HG03139 (cell line): Measurements from ENCODE around the gene IGFBP6.

Experiments
- ATAC-seq: cut with Tn5 transposase; IDR thresholded peaks from one replicate; pipeline ENCODE4 v1.9.1; 2021; ENCODE audit not compliant: unreplicated experiment

Gene IGFBP6, protein sequence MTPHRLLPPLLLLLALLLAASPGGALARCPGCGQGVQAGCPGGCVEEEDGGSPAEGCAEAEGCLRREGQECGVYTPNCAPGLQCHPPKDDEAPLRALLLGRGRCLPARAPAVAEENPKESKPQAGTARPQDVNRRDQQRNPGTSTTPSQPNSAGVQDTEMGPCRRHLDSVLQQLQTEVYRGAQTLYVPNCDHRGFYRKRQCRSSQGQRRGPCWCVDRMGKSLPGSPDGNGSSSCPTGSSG

DNA sequence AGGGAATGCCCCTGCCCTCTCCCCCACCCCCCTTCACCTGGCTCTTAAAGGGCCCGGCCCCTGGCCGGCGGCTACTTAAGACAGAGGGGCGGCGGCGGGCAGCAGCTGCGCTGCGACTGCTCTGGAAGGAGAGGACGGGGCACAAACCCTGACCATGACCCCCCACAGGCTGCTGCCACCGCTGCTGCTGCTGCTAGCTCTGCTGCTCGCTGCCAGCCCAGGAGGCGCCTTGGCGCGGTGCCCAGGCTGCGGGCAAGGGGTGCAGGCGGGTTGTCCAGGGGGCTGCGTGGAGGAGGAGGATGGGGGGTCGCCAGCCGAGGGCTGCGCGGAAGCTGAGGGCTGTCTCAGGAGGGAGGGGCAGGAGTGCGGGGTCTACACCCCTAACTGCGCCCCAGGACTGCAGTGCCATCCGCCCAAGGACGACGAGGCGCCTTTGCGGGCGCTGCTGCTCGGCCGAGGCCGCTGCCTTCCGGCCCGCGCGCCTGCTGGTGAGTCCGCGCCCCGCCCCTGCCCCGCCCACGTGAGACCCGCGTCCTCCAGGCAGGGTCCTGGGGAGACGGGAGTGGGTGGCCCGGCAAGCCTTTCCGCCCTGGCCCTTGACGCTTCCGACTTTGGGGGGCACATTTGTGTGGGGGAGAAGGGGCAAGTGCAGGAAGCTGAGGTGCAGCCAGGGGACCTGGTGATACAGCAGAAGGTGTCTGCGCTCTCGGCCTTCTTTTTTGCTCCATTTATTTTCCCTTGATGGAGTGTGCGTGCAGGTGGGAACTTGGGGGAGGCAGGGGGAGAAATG is at the start of gene IGFBP6:
Gene IGFBP6, plus strand, starts transcription at position 104 of the 790 bp plus-strand sequence. Its CDS starts 51 bp downstream, at position 155.
- ATAC-seq, result no peak

- ATAC-seq, result no peak
These were observed 49.3 kb upstream of the IGFBP6 start for GRCh38 chr12:53048033-53048779.

DNA sequence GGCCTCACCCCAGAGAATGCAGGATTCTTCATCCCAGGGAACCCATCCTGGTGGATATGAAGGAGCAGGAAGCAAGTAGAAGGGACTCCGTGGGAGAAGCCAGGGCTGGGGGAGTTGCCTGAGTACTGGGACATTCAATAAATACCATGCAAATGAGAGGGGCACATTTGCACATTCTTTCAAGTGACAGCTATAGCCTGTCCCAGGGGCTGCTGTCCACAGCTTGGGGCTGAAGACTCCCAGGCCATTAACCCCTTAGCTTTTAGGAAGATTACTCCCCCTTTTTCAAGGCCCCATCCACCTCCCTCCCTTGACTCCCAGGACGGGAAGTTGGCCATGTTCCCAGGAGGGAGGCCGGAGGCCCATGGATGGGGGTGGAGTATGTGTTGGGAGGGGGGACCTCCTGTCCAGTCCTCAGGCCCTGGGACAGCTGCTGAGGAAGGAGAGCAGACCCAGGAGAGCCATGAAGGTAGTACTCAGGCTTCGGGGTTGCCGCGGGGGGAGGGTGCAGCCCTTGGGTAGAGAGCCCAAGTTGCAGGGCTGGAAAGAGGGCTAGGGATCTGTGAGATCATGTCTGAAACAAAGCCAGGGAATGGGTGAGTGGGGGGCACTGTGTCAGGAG is 48.6 kb upstream of the IGFBP6 start:
- ATAC-seq, result no peak

- ATAC-seq, result no peak
These were observed 47.7 kb upstream of the IGFBP6 start, which contains the start of gene TNS2 for GRCh38 chr12:53049571-53050318. TNS2 (plus strand) TSS chr12:53050065; CDS start chr12:53050186, 121 bp downstream.

DNA sequence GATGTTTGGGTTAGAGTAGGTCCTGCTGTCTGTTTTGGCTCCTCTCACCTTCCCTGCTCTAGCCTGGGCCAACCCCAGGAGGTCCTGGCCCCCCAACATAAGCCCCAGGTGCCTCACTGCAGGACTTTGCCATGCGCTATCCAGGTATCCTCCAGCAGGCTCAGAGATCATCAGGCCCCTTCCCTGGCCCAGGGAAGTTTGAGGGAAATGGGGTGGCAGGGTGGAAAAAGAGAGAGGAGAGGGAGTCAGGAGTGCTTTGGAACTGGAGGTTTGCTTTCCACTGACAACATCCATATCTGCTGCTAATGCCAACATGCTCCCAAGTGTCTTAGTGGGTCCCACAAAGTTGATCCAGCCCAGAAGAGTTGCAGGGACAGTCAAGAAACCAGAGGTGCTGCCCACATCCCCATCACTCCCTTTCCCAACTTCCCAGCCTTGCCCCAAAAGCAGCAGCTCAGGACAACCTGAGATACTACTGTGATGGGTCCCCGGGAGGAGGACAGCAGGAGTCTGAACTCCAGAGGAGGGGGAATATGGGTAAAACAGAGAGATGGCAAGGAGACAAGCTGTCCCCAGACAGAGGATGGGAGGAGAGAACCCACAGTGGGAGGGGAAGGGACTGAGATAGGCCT is 46.9 kb upstream of the IGFBP6 start:
- no peak for ATAC-seq

DNA sequence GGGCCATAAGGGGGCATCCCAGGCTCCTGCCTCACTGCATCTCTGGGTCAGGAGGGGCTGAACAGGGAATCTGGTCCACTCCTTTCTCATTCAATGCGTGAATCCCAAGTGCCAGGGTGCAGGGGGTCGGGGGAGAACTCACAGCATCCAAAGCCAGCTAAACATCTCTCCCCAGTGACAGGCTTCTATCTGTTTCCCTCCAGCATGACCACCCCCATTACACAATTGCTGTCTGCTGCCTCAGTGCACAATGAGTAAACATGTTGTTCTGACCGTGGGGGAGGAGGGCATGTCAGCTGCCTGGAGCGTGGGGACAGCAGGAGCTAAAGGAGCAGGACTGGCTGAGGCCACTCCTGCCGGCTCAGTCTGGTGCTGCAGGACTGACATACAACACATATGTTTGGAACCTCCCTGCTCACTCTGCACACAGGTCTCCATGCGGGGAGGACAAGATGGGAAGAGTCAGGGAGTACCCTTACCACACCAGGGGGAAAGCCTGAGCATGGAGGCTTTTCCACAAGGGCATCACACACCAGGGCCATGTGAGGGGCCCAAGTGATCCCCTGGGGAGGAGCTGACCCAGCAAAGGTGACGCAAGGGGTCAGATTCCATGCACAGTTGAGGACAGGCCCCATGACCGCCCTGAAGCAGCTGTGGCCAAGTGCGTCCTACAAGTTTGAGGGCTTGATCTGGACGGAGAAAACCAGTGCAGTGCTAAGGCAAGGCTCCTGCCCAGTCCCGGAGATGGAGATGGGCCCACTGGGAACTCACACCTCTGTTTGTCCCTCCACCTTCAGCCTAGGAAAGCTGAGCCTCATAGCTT is 46.2 kb upstream of the IGFBP6 start:
- ATAC-seq, result no peak

DNA sequence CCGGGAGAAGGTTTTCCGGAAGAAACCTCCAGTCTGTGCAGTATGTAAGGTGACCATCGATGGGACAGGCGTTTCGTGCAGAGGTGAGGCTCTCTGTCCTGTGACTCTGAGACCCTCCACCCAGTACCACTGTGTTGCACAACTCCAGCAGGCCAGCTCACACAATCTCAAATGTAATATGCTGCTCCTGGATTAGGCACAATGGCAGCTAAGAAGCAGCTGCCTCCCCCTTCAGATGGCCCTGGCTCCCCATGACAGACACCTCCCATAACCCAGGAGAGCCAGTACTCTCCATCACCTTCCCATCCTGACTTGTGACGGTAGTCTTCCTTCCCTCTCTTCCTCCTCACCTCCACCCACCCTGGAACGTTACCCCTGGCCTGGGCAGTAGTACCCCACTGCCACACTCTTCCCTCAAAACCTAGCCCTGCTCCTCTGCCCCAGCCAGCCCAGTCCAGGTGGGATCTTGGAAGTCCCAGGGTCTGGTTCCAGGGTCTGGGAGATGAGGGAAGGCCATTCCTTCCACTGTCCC is 45.5 kb upstream of the IGFBP6 start:
- no peak for ATAC-seq

- ATAC-seq, result no peak
These were observed 44.8 kb upstream of the IGFBP6 start for GRCh38 chr12:53052419-53053217.

DNA sequence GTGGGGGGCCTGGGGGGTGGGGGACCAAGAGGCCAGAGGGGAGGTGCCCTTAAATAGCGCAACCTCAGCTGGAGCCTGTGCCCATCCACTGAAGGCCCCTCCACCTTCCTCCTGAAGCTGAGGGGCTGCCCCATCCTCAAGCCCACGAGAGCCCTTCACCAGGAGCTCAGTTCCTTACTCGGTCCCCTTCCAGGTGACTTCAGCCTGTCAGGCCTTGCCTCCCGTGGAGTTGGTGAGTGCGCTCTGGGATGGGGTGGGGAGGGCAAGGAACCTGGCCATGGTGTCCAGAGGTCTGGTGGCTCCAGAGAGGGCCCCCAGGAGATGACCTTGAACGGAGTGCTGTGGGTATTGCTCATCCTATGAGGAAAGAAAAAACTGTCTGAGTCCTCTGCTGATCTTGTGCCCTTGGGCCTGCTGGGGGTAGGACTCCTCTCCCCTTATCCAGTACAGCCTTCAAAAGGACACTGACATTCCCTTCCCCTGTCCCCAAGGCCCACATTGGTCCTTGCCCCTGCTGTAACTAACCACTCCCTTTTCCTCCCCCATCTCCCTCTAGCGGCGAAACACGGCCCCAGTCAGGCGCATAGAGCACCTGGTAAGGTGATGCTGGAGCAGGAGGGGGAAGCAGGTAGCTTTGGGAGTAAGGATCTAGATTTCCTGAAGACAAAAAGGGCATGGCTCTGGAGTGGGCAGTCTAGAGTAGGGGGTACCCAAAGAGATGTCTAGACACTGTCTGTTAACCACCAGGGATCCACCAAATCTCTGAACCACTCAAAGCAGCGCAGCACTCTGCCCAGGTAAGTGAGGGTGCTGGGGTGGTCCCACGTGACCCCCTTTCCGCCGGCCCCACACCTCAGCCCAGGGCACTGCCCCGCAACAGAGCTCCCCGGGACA is 44.0 kb upstream of the IGFBP6 start:
- no peak for ATAC-seq

GRCh38 chr12:53054112-53054878 is 43.2 kb upstream of the IGFBP6 start:
- ATAC-seq, result peak; percentile 74

GRCh38 chr12:53055471-53056266 is 41.8 kb upstream of the IGFBP6 start:
- ATAC-seq, result no peak

- ATAC-seq, result no peak
These were observed 41.2 kb upstream of the IGFBP6 start for GRCh38 chr12:53056296-53056695.

GRCh38 chr12:53056901-53057300 is 40.6 kb upstream of the IGFBP6 start:
- ATAC-seq, result no peak

- ATAC-seq, result no peak
These were observed 39.5 kb upstream of the IGFBP6 start for GRCh38 chr12:53057816-53058500.
